T-cell (primary cell): ENCODE measurements around the gene TCF12. TPM values are rescaled to one million over a fixed set of nuclear protein-coding genes. Genes with fewer than 3 reads are reported as not detected.

ENCODE experiments used
- ATAC-seq, 4 experiments: fragments of 200-7000 bp in 3 of 4; fragments of 150-1000 bp in 1 of 4; cut with Tn5 transposase; replicated peaks in 1 of 4; 1 replicate in 3 of 4; 2 replicates in 1 of 4; pipeline ENCODE4 v1.10.0; 2021; ENCODE audit warnings: moderate library complexity in 3 of 4, mild to moderate bottlenecking in 2 of 4, moderate number of reproducible peaks in 1 of 4
- CTCF ChIA-PET, 2 donors: fragments of 300-600 bp; sonication (Branson Sonifier 250); formaldehyde crosslinking; loops; one replicate each; lab custom pipeline; 2022; ENCODE audit warnings: antibody characterized with exemption in 2 of 2; lab: Charles Lee
- POLR2A ChIA-PET, 2 donors: fragments of 300-600 bp; sonication (Branson Sonifier 250); formaldehyde crosslinking; loops; one replicate each; lab custom pipeline; 2022; ENCODE audit warnings: antibody characterized with exemption in 2 of 2; lab: Charles Lee
- DNase-seq, 35 experiments: peaks; one replicate each; pipeline versions ENCODE4 v3.0.0 to v3.0.0-alpha.2; 2013 to 2023
- H3K27ac ChIP-seq: one replicate; pipeline ENCODE4 v1.5.1; 2013; ENCODE audit warnings: low read length
- H3K27me3 ChIP-seq, 2 experiments: replicated peaks in 1 of 2; 1 replicate in 1 of 2; 2 replicates in 1 of 2; pipeline versions ENCODE4 v1.6.1 to v1.7.0; 2013; ENCODE audit warnings: low read length in 1 of 2, mixed read lengths in 1 of 2; ENCODE audit not compliant: control insufficient read depth in 2 of 2, insufficient read depth in 2 of 2; ENCODE audit errors: extremely low read depth in 1 of 2
- H3K36me3 ChIP-seq, 2 donors: 1 replicate in 1 of 2; 2 replicates in 1 of 2; pipeline versions ENCODE4 v1.6.1 to v1.7.0; 2013; ENCODE audit warnings: low read length in 1 of 2; ENCODE audit not compliant: control insufficient read depth in 2 of 2, insufficient read depth in 1 of 2; ENCODE audit errors: extremely low read depth in 1 of 2
- H3K4me1 ChIP-seq, 2 experiments: 1 replicate in 1 of 2; 2 replicates in 1 of 2; pipeline versions ENCODE4 v1.6.1 to v1.7.0; 2013; ENCODE audit warnings: low read length in 2 of 2, mixed read lengths in 1 of 2; ENCODE audit not compliant: insufficient read depth in 2 of 2, control insufficient read depth in 1 of 2; ENCODE audit errors: extremely low read depth in 1 of 2
- H3K4me3 ChIP-seq, 2 donors: 1 replicate in 1 of 2; 2 replicates in 1 of 2; pipeline versions ENCODE4 v1.5.1 to v1.7.0; 2013; ENCODE audit warnings: mild to moderate bottlenecking in 2 of 2, low read length in 1 of 2, moderate library complexity in 1 of 2; ENCODE audit not compliant: control insufficient read depth in 1 of 2; ENCODE audit errors: extremely low read depth in 1 of 2
- H3K9me3 ChIP-seq: 2 replicates; pipeline ENCODE4 v1.7.0; 2013
- H3K27ac Mint-ChIP-seq, 2 donors: one replicate each; pipeline ENCODE4 v1.8.0; 2020 to 2021; ENCODE audit warnings: mild to moderate bottlenecking in 2 of 2, mixed read lengths in 2 of 2
- H3K27me3 Mint-ChIP-seq, 2 donors: one replicate each; pipeline ENCODE4 v1.8.0; 2021 to 2022; ENCODE audit warnings: mixed read lengths in 2 of 2
- H3K36me3 Mint-ChIP-seq: one replicate; pipeline ENCODE4 v1.8.0; 2021; ENCODE audit warnings: mixed read lengths
- H3K4me1 Mint-ChIP-seq, 3 donors: one replicate each; pipeline ENCODE4 v1.8.0; 2020 to 2022; ENCODE audit warnings: mixed read lengths in 3 of 3, mild to moderate bottlenecking in 1 of 3
- H3K4me3 Mint-ChIP-seq, 3 donors: one replicate each; pipeline ENCODE4 v1.8.0; 2020 to 2022; ENCODE audit warnings: mild to moderate bottlenecking in 3 of 3, mixed read lengths in 3 of 3, moderate library complexity in 3 of 3
- H3K9me3 Mint-ChIP-seq, 3 donors: one replicate each; pipeline ENCODE4 v1.8.0; 2020 to 2022; ENCODE audit warnings: mixed read lengths in 3 of 3
- WGBS: methylation state at CpG from one replicate; pipeline ENCODE4 v1.1.5; 2013; ENCODE audit warnings: missing lambda C conversion rate; ENCODE audit not compliant: insufficient coverage; 5-methylcytosine and 5-hydroxymethylcytosine counted together
- total RNA-seq, 35 experiments: library from RNA in 6 of 35; stranded (reverse) in 6 of 35; fragments of 120-200 nt in 1 of 35; gene quantifications; one replicate each; pipeline versions ENCODE4 v1.2.1 to v1.2.4 and lab custom pipeline; 2013 to 2026

The TCF12 gene
- total RNA-seq, 5 donors from 2014 or later (not counting 1 experiment from before 2014, with no cell fraction given): 68.0 to 94.3 (median 83.0) TPM

DNA sequence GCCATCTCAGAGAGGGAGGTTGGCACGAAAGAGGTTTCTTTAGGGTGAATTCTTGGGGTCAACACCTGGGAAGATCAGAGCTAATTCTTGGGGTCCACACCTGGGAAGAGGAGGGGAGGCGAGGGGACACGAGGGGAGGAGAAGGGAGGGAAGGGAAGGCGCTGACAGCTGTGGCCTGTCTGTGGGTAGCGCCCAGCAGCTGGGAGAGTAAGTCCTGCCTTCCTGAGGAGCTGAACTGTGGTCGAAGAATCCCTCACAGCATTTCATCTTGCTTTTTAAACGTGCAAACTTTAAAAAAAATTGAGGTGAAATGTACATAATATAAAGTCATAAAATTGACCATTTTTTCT is 394.7 kb downstream of the TCF12 start:
- Histone ChIP-seq H3K27ac (no peak overlapping the region), H3K4me3 (no peak overlapping the region)
- H3K4me3 Mint-ChIP-seq: no peak overlapping the region

GRCh38 chr15:57314221-57314620 is 395.8 kb downstream of the TCF12 start:
- H3K4me1 Mint-ChIP-seq: no peaks in the 10 kb centered on the region
- Histone ChIP-seq H3K36me3 (no peaks in the 10 kb centered on the region), H3K27me3 (peaks cover 0 to 11% of the 10 kb centered on the region in 2 experiments), H3K4me3 (no peak overlapping the region), H3K9me3 (no peaks in the 10 kb centered on the region), H3K27ac (no peak overlapping the region), H3K4me1 (no peaks in the 10 kb centered on the region)
- no peak for DNase-seq
- H3K27me3 Mint-ChIP-seq: peaks cover 3 to 8% of the 10 kb centered on the region in 2 donors
- ChIA-PET CTCF (interaction anchor here in 1 of 2 donors (0.6 kb wide), 1 partner anchor 168 kb away, joined by 3 read pairs; no protein-coding TSS in a partner anchor), POLR2A (no interaction called here)
- H3K4me3 Mint-ChIP-seq: no peak overlapping the region
- H3K27ac Mint-ChIP-seq: no peak overlapping the region
- ATAC-seq: no peak
- no peaks in the 10 kb centered on the region for H3K36me3 Mint-ChIP-seq
- WGBS: no CpG with 5 or more reads among the region's 3 CpGs
- no peaks in the 10 kb centered on the region for H3K9me3 Mint-ChIP-seq

More for the DNA sequence above, 394.7 kb downstream of the TCF12 start:
- Mint-ChIP-seq H3K27me3 (peaks cover 3 to 10% of the 10 kb centered on the region in 2 donors), H3K36me3 (no peaks in the 10 kb centered on the region), H3K4me1 (peaks cover 0 to 1% (median 0%) of the 10 kb centered on the region in 3 donors), H3K9me3 (no peaks in the 10 kb centered on the region), H3K27ac (no peak overlapping the region)
- H3K4me1 ChIP-seq: no peaks in the 10 kb centered on the region
- H3K36me3 ChIP-seq: no peaks in the 10 kb centered on the region
- ATAC-seq (no peak), DNase-seq (no peak)
- H3K9me3 ChIP-seq: no peaks in the 10 kb centered on the region
- WGBS: 37% methylated on average over 3 of the region's 7 CpGs
- ChIA-PET POLR2A (no interaction called here), CTCF (no interaction called here)
- H3K27me3 ChIP-seq: peaks cover 0 to 14% of the 10 kb centered on the region in 2 experiments

GRCh38 chr15:57316451-57316850 is 398.0 kb downstream of the TCF12 start:
- Histone ChIP-seq H3K9me3 (no peaks in the 10 kb centered on the region), H3K4me1 (no peaks in the 10 kb centered on the region), H3K4me3 (no peak overlapping the region), H3K27me3 (peaks cover 0 to 4% of the 10 kb centered on the region in 2 experiments), H3K27ac (no peak overlapping the region), H3K36me3 (no peaks in the 10 kb centered on the region)
- Mint-ChIP-seq H3K9me3 (no peaks in the 10 kb centered on the region), H3K36me3 (no peaks in the 10 kb centered on the region), H3K4me1 (no peaks in the 10 kb centered on the region), H3K4me3 (no peak overlapping the region), H3K27ac (no peak overlapping the region), H3K27me3 (peaks cover 2 to 3% of the 10 kb centered on the region in 2 donors)
- ChIA-PET POLR2A (no interaction called here), CTCF (no interaction called here)
- ATAC-seq: no peak
- WGBS: 59% methylated on average over 4 of the region's 4 CpGs
- DNase-seq: no peak

- H3K4me1 Mint-ChIP-seq: peaks cover 0 to 4% (median 0%) of the 10 kb centered on the region in 3 donors
- no peaks in the 10 kb centered on the region for H3K36me3 Mint-ChIP-seq
- Histone ChIP-seq H3K9me3 (no peaks in the 10 kb centered on the region), H3K27me3 (peaks cover 0 to 5% of the 10 kb centered on the region in 2 experiments), H3K36me3 (no peaks in the 10 kb centered on the region), H3K4me1 (no peaks in the 10 kb centered on the region), H3K4me3 (no peak overlapping the region), H3K27ac (no peak overlapping the region)
- no peak for ATAC-seq
- CTCF ChIA-PET: no interaction called here
- DNase-seq: no peak
- no peak overlapping the region for H3K4me3 Mint-ChIP-seq
- no peak overlapping the region for H3K27ac Mint-ChIP-seq
- H3K9me3 Mint-ChIP-seq: no peaks in the 10 kb centered on the region
- WGBS: 92% methylated on average over 25 of the region's 36 CpGs
- POLR2A ChIA-PET: no interaction called here
- peaks cover 0 to 6% of the 10 kb centered on the region in 2 donors for H3K27me3 Mint-ChIP-seq
Observed at GRCh38 chr15:57319226-57319918, 400.9 kb downstream of the TCF12 start.

DNA sequence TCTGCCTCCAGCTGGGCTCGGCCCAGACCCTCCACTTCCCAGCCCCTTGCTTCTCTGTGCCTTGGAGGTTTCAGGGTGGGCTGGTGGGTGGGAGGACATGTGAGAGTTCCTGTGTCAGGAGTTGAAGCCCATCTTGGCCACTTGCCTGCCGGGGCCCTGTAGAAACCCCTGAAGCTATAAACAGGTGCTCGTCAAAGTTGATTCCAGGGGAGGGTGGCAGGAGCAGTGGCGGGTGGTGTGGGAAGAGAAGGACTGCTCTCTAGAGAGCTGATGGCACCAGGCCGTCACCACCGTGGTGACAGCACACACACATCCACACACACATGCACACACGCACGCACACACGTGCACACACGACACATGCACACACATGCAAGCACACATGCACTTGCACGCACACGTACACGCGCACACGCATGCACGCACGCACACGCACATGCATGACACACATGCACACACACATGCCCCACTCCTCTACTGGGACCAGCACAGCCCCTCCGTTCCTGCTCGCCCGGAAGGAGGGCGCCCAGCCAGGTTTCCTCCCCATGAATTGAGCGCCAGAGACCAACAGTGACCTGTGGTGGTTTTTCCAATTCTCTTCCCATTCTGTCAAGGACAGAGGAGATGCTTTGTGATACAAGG is 401.6 kb downstream of the TCF12 start:
- WGBS: 89% methylated on average over 11 of the region's 23 CpGs
- no peaks in the 10 kb centered on the region for H3K9me3 Mint-ChIP-seq
- H3K4me1 Mint-ChIP-seq: peaks cover 0 to 7% (median 0%) of the 10 kb centered on the region in 3 donors
- no peaks in the 10 kb centered on the region for H3K36me3 ChIP-seq
- no peak overlapping the region for H3K27ac ChIP-seq
- H3K27ac Mint-ChIP-seq: no peak overlapping the region
- H3K9me3 ChIP-seq: no peaks in the 10 kb centered on the region
- no peak overlapping the region for H3K4me3 Mint-ChIP-seq
- H3K27me3 Mint-ChIP-seq: peaks cover 0 to 6% of the 10 kb centered on the region in 2 donors
- H3K36me3 Mint-ChIP-seq: no peaks in the 10 kb centered on the region
- no peaks in the 10 kb centered on the region for H3K4me1 ChIP-seq
- peaks cover 0 to 5% of the 10 kb centered on the region in 2 experiments for H3K27me3 ChIP-seq
- CTCF ChIA-PET: no interaction called here
- no peak overlapping the region for H3K4me3 ChIP-seq
- no peak for ATAC-seq
- no peak for DNase-seq
- POLR2A ChIA-PET: no interaction called here

DNA sequence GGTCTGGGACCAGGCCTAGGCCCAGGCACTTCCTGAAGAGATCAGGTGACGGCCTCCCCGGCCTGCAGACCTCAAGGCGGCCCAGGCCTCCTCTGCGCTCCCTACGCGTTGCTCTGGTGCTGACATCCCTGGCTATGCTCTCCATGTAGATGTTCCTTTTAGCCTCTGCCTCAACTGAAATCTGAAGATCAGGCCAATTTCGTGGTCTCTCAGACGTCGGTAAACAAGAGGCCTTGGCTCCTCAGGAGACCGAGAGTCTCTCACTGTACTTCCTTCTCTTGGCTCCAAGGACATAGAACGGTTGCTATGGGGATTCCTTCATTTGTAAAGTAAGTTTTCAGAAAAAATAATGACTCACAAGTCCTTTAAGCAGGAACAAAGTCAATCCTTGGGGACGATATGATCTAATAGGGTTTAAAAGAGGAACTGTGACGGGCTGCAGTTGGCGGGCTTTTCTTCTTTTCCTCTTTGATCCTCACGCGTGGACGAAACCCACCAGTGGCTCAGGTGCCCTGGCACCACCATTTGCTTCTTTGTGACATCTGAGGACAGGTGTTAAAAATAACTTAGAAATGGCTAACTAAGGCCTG is 402.3 kb downstream of the TCF12 start:
- Mint-ChIP-seq H3K27ac (no peak overlapping the region), H3K4me3 (no peak overlapping the region), H3K27me3 (peaks cover 0 to 7% of the 10 kb centered on the region in 2 donors), H3K36me3 (no peaks in the 10 kb centered on the region), H3K4me1 (peaks cover 0 to 7% (median 0%) of the 10 kb centered on the region in 3 donors), H3K9me3 (no peaks in the 10 kb centered on the region)
- CTCF ChIA-PET: no interaction called here
- H3K4me3 ChIP-seq: no peak overlapping the region
- no peak overlapping the region for H3K27ac ChIP-seq
- ATAC-seq: no peak
- peaks cover 0 to 5% of the 10 kb centered on the region in 2 experiments for H3K27me3 ChIP-seq
- no peaks in the 10 kb centered on the region for H3K36me3 ChIP-seq
- H3K9me3 ChIP-seq: no peaks in the 10 kb centered on the region
- H3K4me1 ChIP-seq: no peaks in the 10 kb centered on the region
- no peak for DNase-seq
- WGBS: 78% methylated on average over 10 of the region's 17 CpGs
- POLR2A ChIA-PET: no interaction called here
